Omental fat pad (tissue), 4 donors: ENCODE data around the gene RNASEH2B. TPM values are rescaled to one million over a fixed set of nuclear protein-coding genes. Genes with fewer than 3 reads are reported as not detected.

Source experiments
- ATAC-seq: fragments of 150-250 bp; one replicate; pipeline ENCODE4 v1.9.1; 2016; ENCODE audit warnings: mild to moderate bottlenecking, moderate library complexity; ENCODE audit not compliant: low FRiP score
- DNase-seq: peaks from one replicate; pipeline ENCODE4 v3.0.0-alpha.2; 2019; ENCODE audit warnings: low spot score
- total RNA-seq, 4 donors: library from RNA; depleted of rRNA; stranded (reverse); fragments of >200 nt; gene quantifications; one replicate each; pipeline ENCODE4 v1.1.0, GENCODE V29; 2016
- TF ChIP-seq, protein P1 (sequence below), 3 donors: fragments of 450-650 bp; IDR thresholded peaks; one replicate each; pipeline ENCODE4 v1.5.1; 2016 to 2017; ENCODE audit warnings: antibody characterized with exemption in 3 of 3, mild to moderate bottlenecking in 3 of 3, moderate library complexity in 2 of 3

RNASEH2B gene
- total RNA-seq, 4 donors from 2014 or later, result 25.2 to 50.3 (median 33.2) TPM

DNA sequence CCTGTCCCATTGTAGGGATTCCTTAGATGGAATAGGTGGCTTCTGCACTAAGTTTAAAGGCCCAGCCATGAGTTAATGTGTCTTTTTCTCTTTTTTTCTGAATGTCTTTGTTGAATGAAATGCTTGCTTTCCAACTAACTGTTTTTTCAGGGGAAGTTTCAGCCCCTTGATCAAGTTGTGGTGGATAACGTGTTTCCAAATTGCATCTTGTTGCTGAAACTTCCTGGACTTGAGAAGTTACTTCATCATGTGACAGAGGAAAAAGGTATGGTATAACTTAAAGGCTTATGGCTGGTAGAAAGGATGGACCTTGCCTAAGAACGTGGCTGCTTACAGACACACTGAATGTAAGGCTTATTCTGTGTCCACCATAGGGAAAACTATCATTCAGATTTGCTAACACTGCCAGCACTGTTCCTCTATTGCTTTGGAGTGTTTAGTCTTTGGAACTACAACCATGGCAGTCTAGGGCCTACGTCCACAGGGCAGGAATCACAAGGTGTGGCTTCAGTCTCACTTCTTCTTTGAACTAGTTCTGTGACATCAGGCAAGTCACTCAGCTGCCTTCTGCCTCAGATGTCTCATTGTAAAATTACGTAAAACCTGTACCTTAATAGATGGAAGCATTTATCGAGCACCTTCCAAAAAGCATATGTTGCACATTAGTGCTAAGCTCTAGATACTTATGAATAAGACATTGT is 25.3 kb downstream of the RNASEH2B start:
- ATAC-seq (no peak), DNase-seq (no peak)
- TF ChIP-seq, protein P1, sequence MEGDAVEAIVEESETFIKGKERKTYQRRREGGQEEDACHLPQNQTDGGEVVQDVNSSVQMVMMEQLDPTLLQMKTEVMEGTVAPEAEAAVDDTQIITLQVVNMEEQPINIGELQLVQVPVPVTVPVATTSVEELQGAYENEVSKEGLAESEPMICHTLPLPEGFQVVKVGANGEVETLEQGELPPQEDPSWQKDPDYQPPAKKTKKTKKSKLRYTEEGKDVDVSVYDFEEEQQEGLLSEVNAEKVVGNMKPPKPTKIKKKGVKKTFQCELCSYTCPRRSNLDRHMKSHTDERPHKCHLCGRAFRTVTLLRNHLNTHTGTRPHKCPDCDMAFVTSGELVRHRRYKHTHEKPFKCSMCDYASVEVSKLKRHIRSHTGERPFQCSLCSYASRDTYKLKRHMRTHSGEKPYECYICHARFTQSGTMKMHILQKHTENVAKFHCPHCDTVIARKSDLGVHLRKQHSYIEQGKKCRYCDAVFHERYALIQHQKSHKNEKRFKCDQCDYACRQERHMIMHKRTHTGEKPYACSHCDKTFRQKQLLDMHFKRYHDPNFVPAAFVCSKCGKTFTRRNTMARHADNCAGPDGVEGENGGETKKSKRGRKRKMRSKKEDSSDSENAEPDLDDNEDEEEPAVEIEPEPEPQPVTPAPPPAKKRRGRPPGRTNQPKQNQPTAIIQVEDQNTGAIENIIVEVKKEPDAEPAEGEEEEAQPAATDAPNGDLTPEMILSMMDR (IDR thresholded peaks at IDR 0.05), result no peak

DNA sequence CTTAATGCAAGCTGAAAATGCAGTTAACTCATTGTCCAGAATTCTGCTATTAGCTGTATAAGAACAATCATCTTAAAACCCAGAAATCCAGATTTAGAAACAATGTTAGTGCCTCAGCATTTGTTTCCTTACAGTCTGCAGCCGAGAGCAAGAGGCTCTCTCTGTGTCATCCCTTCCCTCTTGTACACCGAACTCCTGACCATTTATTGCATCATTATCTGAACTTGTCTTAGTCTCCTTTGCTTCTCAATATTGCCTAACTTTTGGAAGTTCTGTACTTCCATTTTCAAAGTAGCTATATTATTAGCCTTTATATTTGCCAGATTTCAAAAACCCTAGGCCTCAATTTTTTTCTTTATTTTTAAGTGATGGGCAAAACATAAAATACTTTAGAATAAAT is 27.1 kb downstream of the RNASEH2B start:
- TF ChIP-seq, protein P1 (IDR thresholded peaks at IDR 0.05), result no peak
- DNase-seq, result no peak
- no peak for ATAC-seq

DNA sequence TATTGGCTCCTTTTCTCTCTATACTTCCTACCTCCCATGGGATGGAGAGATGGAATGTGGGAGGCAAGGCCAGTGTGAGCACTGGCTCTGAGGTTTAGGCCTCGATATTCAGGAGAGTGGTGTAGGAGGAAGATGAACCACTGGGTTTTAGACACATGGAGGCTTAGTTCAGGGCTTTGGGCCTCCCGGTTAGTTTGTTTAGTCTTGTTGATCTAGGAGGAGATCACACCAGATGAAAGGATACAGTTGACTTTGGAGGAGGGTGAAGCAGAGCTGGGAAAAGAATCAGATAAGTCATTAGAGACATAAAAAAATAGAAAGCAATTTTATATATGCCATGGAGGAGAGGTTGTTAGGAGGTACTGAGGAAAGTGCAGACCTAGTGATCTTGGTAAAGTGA is 30.9 kb downstream of the RNASEH2B start:
- TF ChIP-seq, protein P1 (IDR thresholded peaks at IDR 0.05), result no peak
- DNase-seq (no peak), ATAC-seq (no peak)

DNA sequence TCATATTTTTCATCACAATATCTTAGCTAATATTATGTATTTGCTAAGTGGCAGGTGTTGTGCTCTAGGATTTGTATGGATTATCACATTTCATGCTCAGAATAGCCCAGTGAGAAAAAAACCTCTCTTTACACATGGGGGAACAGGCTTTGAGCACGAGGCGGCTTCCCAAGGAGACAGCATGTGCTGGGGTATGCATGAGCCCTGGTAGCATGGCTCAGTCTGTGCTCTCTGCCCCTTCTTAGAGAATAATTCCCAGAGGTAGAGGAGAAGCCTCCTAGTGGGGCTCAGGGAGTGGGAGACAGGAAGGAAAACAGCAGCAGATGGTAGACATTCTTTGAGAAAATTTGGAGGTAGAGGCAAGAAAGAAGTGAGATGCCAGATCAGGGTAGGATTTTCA is 31.6 kb downstream of the RNASEH2B start:
- TF ChIP-seq, protein P1 (IDR thresholded peaks at IDR 0.05), result no peak
- no peak for DNase-seq
- no peak for ATAC-seq

DNA sequence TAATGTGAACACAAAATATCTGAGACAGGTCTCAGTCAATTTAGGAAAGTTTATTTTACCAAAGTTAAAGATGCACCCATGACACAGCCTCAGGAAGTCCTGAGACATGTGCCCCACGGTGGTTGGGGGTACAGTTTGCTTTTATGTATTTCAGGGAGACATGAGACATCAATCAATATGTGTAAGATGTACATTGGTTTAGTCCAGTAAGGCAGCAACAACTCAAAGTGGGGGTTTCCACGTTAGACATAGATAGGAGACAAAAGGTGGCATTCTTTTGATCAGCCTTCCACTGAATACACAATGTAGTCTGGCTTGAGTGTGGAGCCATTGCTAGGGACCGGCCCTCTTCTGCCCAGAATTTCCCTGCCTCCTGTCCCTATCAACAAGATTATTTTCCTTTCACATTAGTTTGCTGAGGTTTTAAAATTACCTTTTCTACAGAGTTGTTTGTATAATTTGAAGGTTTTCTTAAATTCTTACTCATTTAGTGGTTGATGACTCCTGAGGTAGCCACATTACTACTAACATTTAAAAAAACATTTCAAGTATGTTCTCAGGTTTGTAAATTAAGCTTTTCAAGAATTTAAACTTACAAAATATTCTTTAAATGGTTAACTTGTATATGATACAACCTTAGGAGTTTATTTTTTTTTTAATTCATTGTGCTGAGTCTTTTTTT is 33.2 kb downstream of the RNASEH2B start:
- TF ChIP-seq, protein P1 (IDR thresholded peaks at IDR 0.05), result no peak
- DNase-seq, result no peak
- ATAC-seq, result no peak

DNA sequence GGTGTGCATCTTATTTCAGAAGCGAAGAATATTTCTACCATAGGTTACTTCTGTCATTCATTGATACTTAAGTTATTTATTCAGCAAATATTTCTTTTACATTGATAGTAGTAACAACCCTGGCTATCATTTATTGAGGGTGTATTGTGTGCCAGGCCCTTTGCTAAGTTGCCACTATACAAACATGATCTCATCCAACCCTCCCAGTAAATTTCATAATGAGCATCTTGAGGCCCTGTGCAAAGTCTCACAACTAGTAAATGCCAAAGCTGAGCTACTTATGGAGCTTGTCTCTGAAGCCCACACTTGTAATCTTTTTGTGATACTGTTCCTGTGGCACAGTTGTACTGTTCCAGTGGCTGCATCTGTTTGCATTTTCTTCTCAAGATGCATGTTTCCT is 36.1 kb downstream of the RNASEH2B start:
- TF ChIP-seq, protein P1 (IDR thresholded peaks at IDR 0.05), result no peak
- DNase-seq, result no peak
- ATAC-seq, result no peak

DNA sequence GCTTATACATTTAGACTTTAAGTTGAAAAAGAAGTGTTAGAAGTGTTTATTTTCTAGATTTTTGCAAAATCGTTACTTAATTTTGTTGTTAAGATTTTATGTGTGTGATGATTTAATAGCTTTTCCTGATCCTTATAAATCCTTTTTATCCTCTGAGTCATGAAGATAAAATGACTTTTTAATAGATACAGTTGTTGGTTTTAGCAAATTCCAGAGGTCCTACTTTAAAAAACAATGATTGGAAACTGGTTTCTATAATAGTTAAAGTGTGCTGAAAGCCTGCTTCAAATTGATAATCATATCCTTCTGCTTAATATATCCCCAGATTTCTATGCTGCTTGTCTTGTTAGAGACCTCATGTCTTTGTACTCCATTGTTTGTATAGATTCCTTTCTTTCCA is 39.0 kb downstream of the RNASEH2B start:
- TF ChIP-seq, protein P1 (IDR thresholded peaks at IDR 0.05), result no peak
- DNase-seq (no peak), ATAC-seq (no peak)
